RWPE2 (cell line): ENCODE results near the gene CD1E.

ENCODE experiments used
- ATAC-seq: fragments of 200-7000 bp; cut with Tn5 transposase; 3 replicates; pipeline ENCODE4 v1.9.1; 2021; ENCODE audit warnings: low read depth
- DNase-seq: peaks from one replicate; pipeline ENCODE4 v3.0.0-alpha.2; 2020; ENCODE audit warnings: low spot score
- H3K27ac ChIP-seq: fragments of 450-650 bp; 2 replicates; pipeline ENCODE4 v1.5.1; 2017; ENCODE audit warnings: mild to moderate bottlenecking; ENCODE audit not compliant: poor library complexity, severe bottlenecking
- H3K27me3 ChIP-seq: fragments of 250-450 bp; sonication (Bioruptor Pico); 2 replicates; pipeline ENCODE4 v1.5.1; 2021; ENCODE audit warnings: mild to moderate bottlenecking, moderate library complexity; ENCODE audit not compliant: insufficient read depth, poor library complexity, severe bottlenecking
- H3K36me3 ChIP-seq: fragments of 250-450 bp; sonication (Bioruptor Pico); 2 replicates; pipeline ENCODE4 v1.5.1; 2020; ENCODE audit warnings: low read depth, mild to moderate bottlenecking, moderate library complexity
- H3K4me1 ChIP-seq: fragments of 250-450 bp; sonication (Bioruptor Pico); 2 replicates; pipeline ENCODE4 v1.5.1; 2021; ENCODE audit warnings: mild to moderate bottlenecking, moderate library complexity; ENCODE audit not compliant: insufficient read depth, poor library complexity, severe bottlenecking
- H3K4me3 ChIP-seq: fragments of 250-450 bp; sonication (Bioruptor Pico); 2 replicates; pipeline ENCODE4 v1.5.1; 2021; ENCODE audit warnings: mild to moderate bottlenecking, moderate library complexity; ENCODE audit not compliant: severe bottlenecking
- H3K9me3 ChIP-seq: fragments of 250-450 bp; sonication (Bioruptor Pico); 2 replicates; pipeline ENCODE4 v1.5.1; 2021; ENCODE audit warnings: mild to moderate bottlenecking, moderate library complexity; ENCODE audit not compliant: severe bottlenecking
- TF ChIP-seq, protein P1 (sequence below): fragments of 450-650 bp; IDR thresholded peaks from one replicate; pipeline ENCODE4 v1.5.1; 2017; ENCODE audit warnings: mild to moderate bottlenecking, moderate library complexity; ENCODE audit not compliant: poor library complexity, severe bottlenecking

The CD1E gene

DNA sequence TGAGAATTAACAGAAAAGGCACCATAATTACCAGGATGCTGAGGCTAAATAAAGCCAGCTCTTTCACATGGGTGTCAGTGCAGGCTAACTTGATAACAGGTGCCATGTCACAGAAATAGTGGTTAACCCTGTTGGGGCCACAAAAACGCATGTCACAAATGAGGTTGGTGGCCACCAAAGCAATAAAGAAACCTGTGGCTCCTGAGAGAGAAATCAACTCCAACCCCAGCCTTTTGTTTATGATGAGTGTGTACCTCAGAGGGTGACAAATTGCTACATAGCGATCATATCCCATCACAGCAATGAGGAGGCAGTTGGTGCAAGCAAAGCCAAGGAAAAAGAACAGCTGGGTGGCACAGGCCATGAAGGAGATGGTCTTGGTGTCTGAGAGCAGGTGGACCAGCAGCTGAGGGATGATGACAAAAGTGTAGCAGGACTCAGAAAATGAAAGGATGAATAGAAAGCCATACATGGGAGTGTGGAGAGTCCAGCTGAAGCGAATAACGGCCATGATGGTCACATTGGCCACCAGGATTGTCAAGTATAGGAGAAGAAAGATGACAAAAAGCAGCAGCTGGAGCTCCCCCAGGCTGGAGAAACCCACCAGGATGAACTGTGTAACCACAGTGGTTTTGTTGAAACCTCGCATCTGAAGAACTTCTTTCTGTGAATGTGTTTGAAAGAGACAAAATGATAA, 45.3 kb downstream of the CD1E start, which contains the start of gene OR10T2:
OR10T2 (minus strand) TSS at position 649 of the 697 bp plus-strand sequence; CDS start at position 649, 0 bp downstream.
- ATAC-seq (no peak), DNase-seq (no peak)
- H3K9me3 ChIP-seq: no peaks in the 10 kb centered on the region
- TF ChIP-seq, protein P1, sequence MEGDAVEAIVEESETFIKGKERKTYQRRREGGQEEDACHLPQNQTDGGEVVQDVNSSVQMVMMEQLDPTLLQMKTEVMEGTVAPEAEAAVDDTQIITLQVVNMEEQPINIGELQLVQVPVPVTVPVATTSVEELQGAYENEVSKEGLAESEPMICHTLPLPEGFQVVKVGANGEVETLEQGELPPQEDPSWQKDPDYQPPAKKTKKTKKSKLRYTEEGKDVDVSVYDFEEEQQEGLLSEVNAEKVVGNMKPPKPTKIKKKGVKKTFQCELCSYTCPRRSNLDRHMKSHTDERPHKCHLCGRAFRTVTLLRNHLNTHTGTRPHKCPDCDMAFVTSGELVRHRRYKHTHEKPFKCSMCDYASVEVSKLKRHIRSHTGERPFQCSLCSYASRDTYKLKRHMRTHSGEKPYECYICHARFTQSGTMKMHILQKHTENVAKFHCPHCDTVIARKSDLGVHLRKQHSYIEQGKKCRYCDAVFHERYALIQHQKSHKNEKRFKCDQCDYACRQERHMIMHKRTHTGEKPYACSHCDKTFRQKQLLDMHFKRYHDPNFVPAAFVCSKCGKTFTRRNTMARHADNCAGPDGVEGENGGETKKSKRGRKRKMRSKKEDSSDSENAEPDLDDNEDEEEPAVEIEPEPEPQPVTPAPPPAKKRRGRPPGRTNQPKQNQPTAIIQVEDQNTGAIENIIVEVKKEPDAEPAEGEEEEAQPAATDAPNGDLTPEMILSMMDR: no peak
- H3K36me3 ChIP-seq: no peaks in the 10 kb centered on the region
- peaks cover 20% of the 10 kb centered on the region for H3K27me3 ChIP-seq
- H3K4me1 ChIP-seq: no peaks in the 10 kb centered on the region
- H3K27ac ChIP-seq: no peak within 1 kb of the TSS
- H3K4me3 ChIP-seq: no peak within 1 kb of the TSS

DNA sequence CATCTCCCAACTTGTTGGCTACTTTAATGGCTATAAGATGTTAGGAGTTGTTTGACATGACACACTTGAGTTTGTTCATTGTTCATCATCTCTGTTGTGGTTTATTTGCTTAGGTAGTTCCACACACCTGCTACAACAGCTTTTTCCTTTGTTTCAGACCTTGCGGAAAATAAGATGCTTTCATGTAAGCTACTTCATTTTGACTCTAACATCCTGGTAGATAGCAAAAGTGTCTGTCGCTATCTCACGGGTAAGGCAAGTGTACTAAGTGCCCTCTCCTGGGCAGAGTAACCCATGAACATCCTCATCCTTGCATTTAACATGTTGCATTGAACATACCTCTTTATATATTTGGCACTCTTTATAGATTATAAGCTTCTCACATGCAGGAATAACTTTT, 47.2 kb downstream of the CD1E start:
- TF ChIP-seq, protein P1: no peak
- H3K27me3 ChIP-seq: peaks cover 26% of the 10 kb centered on the region
- no peak overlapping the region for H3K27ac ChIP-seq
- H3K4me3 ChIP-seq: no peak overlapping the region
- no peaks in the 10 kb centered on the region for H3K9me3 ChIP-seq
- ATAC-seq: no peak
- no peak for DNase-seq
- no peaks in the 10 kb centered on the region for H3K4me1 ChIP-seq
- H3K36me3 ChIP-seq: no peaks in the 10 kb centered on the region

DNA sequence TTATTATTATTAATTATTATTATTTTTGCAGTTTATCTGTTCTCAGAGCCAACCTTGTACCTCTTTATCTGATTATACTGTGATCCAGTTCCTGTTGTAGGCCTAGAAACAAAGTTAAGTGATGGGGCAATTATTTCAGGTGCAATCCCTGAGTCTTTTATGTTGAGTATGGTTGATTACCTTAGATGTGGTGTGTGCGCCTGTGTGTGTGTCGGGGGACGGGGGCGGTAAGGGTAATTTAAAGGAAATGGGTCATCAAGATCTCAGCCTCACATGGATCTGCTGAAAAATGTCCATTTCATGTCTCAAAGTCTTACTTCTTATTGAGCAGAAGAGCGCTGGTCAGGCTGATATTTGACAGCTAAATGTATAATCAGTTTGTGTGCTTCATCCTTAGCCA, 53.4 kb downstream of the CD1E start:
- H3K4me1 ChIP-seq: no peaks in the 10 kb centered on the region
- no peaks in the 10 kb centered on the region for H3K36me3 ChIP-seq
- peaks cover 7% of the 10 kb centered on the region for H3K27me3 ChIP-seq
- TF ChIP-seq, protein P1: no peak
- no peak overlapping the region for H3K27ac ChIP-seq
- H3K9me3 ChIP-seq: no peaks in the 10 kb centered on the region
- no peak overlapping the region for H3K4me3 ChIP-seq
- DNase-seq (no peak), ATAC-seq (no peak)
